SK-N-SH (cell line): ENCODE results near the gene KISS1R. TPM values are rescaled to one million over a fixed set of nuclear protein-coding genes. Genes with fewer than 3 reads are reported as not detected.

Experiments
- CTCF ChIA-PET: fragments of 300-600, 350-600 bp; formaldehyde crosslinking; extraction: SDS; loops from one replicate; lab custom pipeline; 2021; lab: Yijun Ruan, JAX
- POLR2A ChIA-PET: fragments of 350-600 bp; sonication (Branson Sonifier 250); formaldehyde crosslinking; extraction: SDS; loops from one replicate; lab custom pipeline; 2020; ENCODE audit warnings: antibody characterized with exemption, inconsistent platforms; lab: Yijun Ruan, JAX
- DNase-seq: peaks from one replicate; pipeline ENCODE4 v3.0.0; 2012
- H2AFZ ChIP-seq: fragments of 200-600 bp; sonication (generic); 2 replicates; pipeline ENCODE4 v1.8.1; 2016; ENCODE audit warnings: antibody characterized with exemption, mild to moderate bottlenecking, low read depth
- H3F3A ChIP-seq: fragments of 200-600 bp; sonication (generic); replicated peaks from 2 replicates; pipeline ENCODE3; 2016; ENCODE audit warnings: antibody characterized with exemption, mild to moderate bottlenecking; ENCODE audit not compliant: insufficient read depth
- H3K27ac ChIP-seq, 2 experiments: fragments of 200-500 bp in 1 of 2; fragments of 200-600 bp in 1 of 2; sonication (Bioruptor generic) in 1 of 2; sonication (generic), shearing (Covaris generic) in 1 of 2; 2 replicates each; pipeline versions ENCODE4 v1.5.1 to v1.6.1; 2014 to 2016; ENCODE audit warnings: low read depth in 2 of 2, inconsistent platforms in 1 of 2, low read length in 1 of 2, mild to moderate bottlenecking in 1 of 2, mixed read lengths in 1 of 2
- H3K27me3 ChIP-seq: fragments of 200-600 bp; sonication (generic), shearing (Covaris generic); 2 replicates; pipeline ENCODE4 v1.6.1; 2016; ENCODE audit warnings: mixed run types; ENCODE audit not compliant: insufficient read depth
- H3K36me3 ChIP-seq, 2 experiments: fragments of 200-500 bp in 1 of 2; fragments of 200-600 bp in 1 of 2; sonication (Bioruptor generic) in 1 of 2; sonication (generic) in 1 of 2; replicated peaks in 1 of 2; 2 replicates each; pipeline versions ENCODE3 to v1.5.1; 2014 to 2016; ENCODE audit warnings: low read length in 1 of 2, mild to moderate bottlenecking in 1 of 2; ENCODE audit not compliant: insufficient read depth in 2 of 2, control insufficient read depth in 1 of 2
- H3K4me1 ChIP-seq, 2 experiments: fragments of 200-500 bp in 1 of 2; fragments of 200-600 bp in 1 of 2; sonication (Bioruptor generic) in 1 of 2; sonication (generic), shearing (Covaris generic) in 1 of 2; 2 replicates each; pipeline versions ENCODE4 v1.5.1 to v1.6.1; 2014 to 2016; ENCODE audit warnings: low read depth in 1 of 2, low read length in 1 of 2, mixed run types in 1 of 2; ENCODE audit not compliant: insufficient read depth in 2 of 2, control insufficient read depth in 1 of 2
- H3K4me2 ChIP-seq: fragments of 200-600 bp; sonication (generic), shearing (Covaris generic); 2 replicates; pipeline ENCODE4 v1.6.1; 2017; ENCODE audit warnings: mixed run types
- H3K4me3 ChIP-seq, 2 experiments: fragments of 200-500 bp in 1 of 2; fragments of 200-600 bp in 1 of 2; sonication (Bioruptor generic) in 1 of 2; sonication (generic), shearing (Covaris generic) in 1 of 2; 2 replicates each; pipeline versions ENCODE4 v1.5.1 to v1.8.1; 2014 to 2016; ENCODE audit warnings: low read depth in 2 of 2, inconsistent platforms in 1 of 2, low read length in 1 of 2, mild to moderate bottlenecking in 1 of 2, mixed read lengths in 1 of 2, moderate library complexity in 1 of 2
- H3K79me2 ChIP-seq: fragments of 200-600 bp; sonication (generic); 2 replicates; pipeline ENCODE4 v1.8.1; 2017; ENCODE audit warnings: mild to moderate bottlenecking; ENCODE audit not compliant: insufficient read depth
- H3K9ac ChIP-seq: fragments of 200-600 bp; sonication (generic); 2 replicates; pipeline ENCODE4 v1.6.1; 2017; ENCODE audit warnings: mixed run types
- H3K9me2 ChIP-seq: fragments of 200-600 bp; sonication (generic); 2 replicates; pipeline ENCODE4 v1.6.1; 2017; ENCODE audit warnings: mixed run types
- H3K9me3 ChIP-seq: fragments of 200-600 bp; sonication (generic); 2 replicates; pipeline ENCODE4 v1.6.1; 2017; ENCODE audit warnings: mixed run types, mild to moderate bottlenecking, moderate library complexity
- H4K20me1 ChIP-seq: fragments of 200-600 bp; sonication (generic); 2 replicates; pipeline ENCODE4 v1.6.1; 2017; ENCODE audit warnings: mild to moderate bottlenecking, mixed run types; ENCODE audit not compliant: insufficient read depth
- ELF1 ChIP-seq: IDR thresholded peaks from 2 replicates; pipeline ENCODE4 v1.4.0; 2012
- EZH2phosphoT487 ChIP-seq: fragments of 200-600 bp; sonication (generic); IDR thresholded peaks from 2 replicates; pipeline ENCODE4 v1.6.1; 2017; ENCODE audit warnings: low read depth, mixed run types, mild to moderate bottlenecking, antibody characterized with exemption, moderate library complexity, borderline replicate concordance
- FOXJ3 ChIP-seq: sonication (generic); formaldehyde crosslinking; IDR thresholded peaks from 2 replicates; pipeline ENCODE4 v1.5.1; 2020; ENCODE audit warnings: mild to moderate bottlenecking, missing genetic modification reagents
- GABPA ChIP-seq: IDR thresholded peaks from 2 replicates; pipeline ENCODE4 v1.4.0; 2012; ENCODE audit warnings: low read depth, mild to moderate bottlenecking
- MEF2A ChIP-seq: IDR thresholded peaks from 2 replicates; pipeline ENCODE4 v1.4.0; 2012; ENCODE audit warnings: low read depth, borderline replicate concordance
- MXI1 ChIP-seq: IDR thresholded peaks from 2 replicates; pipeline ENCODE4 v1.6.1; 2012; ENCODE audit warnings: mild to moderate bottlenecking, low read depth, low read length, improper control_type of control experiment
- NFIC ChIP-seq: IDR thresholded peaks from 2 replicates; pipeline ENCODE4 v1.4.0; 2012; ENCODE audit warnings: borderline replicate concordance
- NRF1 ChIP-seq: IDR thresholded peaks from 2 replicates; pipeline ENCODE4 v1.6.1; 2012; ENCODE audit warnings: low read depth, mild to moderate bottlenecking, low read length
- POLR2AphosphoS5 ChIP-seq: IDR thresholded peaks from 2 replicates; pipeline ENCODE4 v1.6.1; 2012; ENCODE audit warnings: low read depth, low read length
- RXRA ChIP-seq: IDR thresholded peaks from 2 replicates; pipeline ENCODE4 v1.4.0; 2012; ENCODE audit warnings: low read depth, mild to moderate bottlenecking, borderline replicate concordance
- SIN3A ChIP-seq: IDR thresholded peaks from 2 replicates; pipeline ENCODE4 v1.6.1; 2012; ENCODE audit warnings: low read depth, mild to moderate bottlenecking, low read length, moderate library complexity, borderline replicate concordance
- SMC3 ChIP-seq: IDR thresholded peaks from 2 replicates; pipeline ENCODE4 v1.6.1; 2012; ENCODE audit warnings: low read depth, low read length, improper control_type of control experiment
- TCF12 ChIP-seq: IDR thresholded peaks from 2 replicates; pipeline ENCODE4 v1.4.0; 2012
- TEAD4 ChIP-seq: IDR thresholded peaks from 2 replicates; pipeline ENCODE4 v1.4.0; 2012; ENCODE audit warnings: mild to moderate bottlenecking, borderline replicate concordance; ENCODE audit not compliant: insufficient read depth
- WGBS: methylation state at CpG from one replicate; pipeline ENCODE4 v1.1.6; 2017; ENCODE audit warnings: low lambda C conversion rate; 5-methylcytosine and 5-hydroxymethylcytosine counted together
- polyA plus RNA-seq, 3 experiments: library from polyadenylated mRNA; depleted of rRNA; stranded (reverse); fragments of >200 nt; gene quantifications; 2 replicates each; pipeline ENCODE4 v1.2.3, GENCODE V29; 2012
- TF ChIP-seq, protein P1 (sequence below): fragments of 200-600 bp; sonication (generic); IDR thresholded peaks from 2 replicates; pipeline ENCODE4 v1.6.1; 2017; ENCODE audit warnings: antibody characterized with exemption, mild to moderate bottlenecking, moderate library complexity
- TF ChIP-seq, protein P2 (sequence below): IDR thresholded peaks from 2 replicates; pipeline ENCODE4 v1.4.0; 2012; ENCODE audit warnings: low read depth, borderline replicate concordance
- TF ChIP-seq, protein P3 (sequence below): IDR thresholded peaks from 2 replicates; pipeline ENCODE4; 2012
- TF ChIP-seq, protein P4 (sequence below): fragments of 150-350 bp; IDR thresholded peaks from 2 replicates; pipeline ENCODE4 v1.6.1; 2016; ENCODE audit warnings: mild to moderate bottlenecking, low read depth, low read length
- TF ChIP-seq, protein P5 (sequence below): IDR thresholded peaks from 2 replicates; pipeline ENCODE4 v1.4.0; 2012; ENCODE audit warnings: low read depth, borderline replicate concordance

Gene KISS1R
- polyA plus RNA-seq, 1 of the 3 experiments (the other 2 are of a cell fraction) = not detected

- DNase-seq = no peak
- CTCF ChIA-PET = no interaction called here
- Histone ChIP-seq H3K4me1 (peaks cover 5 to 21% of the 10 kb centered on the region in 2 experiments; a peak in 2 of 4 replicates), H3K79me2 (no peaks in the 10 kb centered on the region), H3F3A (no peaks in the 10 kb centered on the region), H3K4me3 (no peak overlapping the region), H3K4me2 (no peak overlapping the region), H3K9me2 (no peaks in the 10 kb centered on the region), H4K20me1 (peaks cover 24% of the 10 kb centered on the region; the same call in 1 of the 2 replicates), H3K9ac (no peak overlapping the region), H2AFZ (no peak overlapping the region), H3K36me3 (no peaks in the 10 kb centered on the region), H3K9me3 (no peaks in the 10 kb centered on the region), H3K27ac (no peak overlapping the region), H3K27me3 (no peaks in the 10 kb centered on the region)
- 90% methylated on average over 12 of the region's 14 CpGs for WGBS
- TF ChIP-seq TCF12 (no peak), EZH2phosphoT487 (no peak), NRF1 (no peak), SMC3 (no peak), ELF1 (no peak), MXI1 (no peak), POLR2AphosphoS5 (no peak), NFIC (no peak), GABPA (no peak), RXRA (no peak), TEAD4 (no peak), FOXJ3 (CRISPR knock-in tag) (no peak), SIN3A (no peak), MEF2A (no peak)
- TF ChIP-seq, protein P1, sequence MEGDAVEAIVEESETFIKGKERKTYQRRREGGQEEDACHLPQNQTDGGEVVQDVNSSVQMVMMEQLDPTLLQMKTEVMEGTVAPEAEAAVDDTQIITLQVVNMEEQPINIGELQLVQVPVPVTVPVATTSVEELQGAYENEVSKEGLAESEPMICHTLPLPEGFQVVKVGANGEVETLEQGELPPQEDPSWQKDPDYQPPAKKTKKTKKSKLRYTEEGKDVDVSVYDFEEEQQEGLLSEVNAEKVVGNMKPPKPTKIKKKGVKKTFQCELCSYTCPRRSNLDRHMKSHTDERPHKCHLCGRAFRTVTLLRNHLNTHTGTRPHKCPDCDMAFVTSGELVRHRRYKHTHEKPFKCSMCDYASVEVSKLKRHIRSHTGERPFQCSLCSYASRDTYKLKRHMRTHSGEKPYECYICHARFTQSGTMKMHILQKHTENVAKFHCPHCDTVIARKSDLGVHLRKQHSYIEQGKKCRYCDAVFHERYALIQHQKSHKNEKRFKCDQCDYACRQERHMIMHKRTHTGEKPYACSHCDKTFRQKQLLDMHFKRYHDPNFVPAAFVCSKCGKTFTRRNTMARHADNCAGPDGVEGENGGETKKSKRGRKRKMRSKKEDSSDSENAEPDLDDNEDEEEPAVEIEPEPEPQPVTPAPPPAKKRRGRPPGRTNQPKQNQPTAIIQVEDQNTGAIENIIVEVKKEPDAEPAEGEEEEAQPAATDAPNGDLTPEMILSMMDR = no peak
- TF ChIP-seq, protein P2, sequence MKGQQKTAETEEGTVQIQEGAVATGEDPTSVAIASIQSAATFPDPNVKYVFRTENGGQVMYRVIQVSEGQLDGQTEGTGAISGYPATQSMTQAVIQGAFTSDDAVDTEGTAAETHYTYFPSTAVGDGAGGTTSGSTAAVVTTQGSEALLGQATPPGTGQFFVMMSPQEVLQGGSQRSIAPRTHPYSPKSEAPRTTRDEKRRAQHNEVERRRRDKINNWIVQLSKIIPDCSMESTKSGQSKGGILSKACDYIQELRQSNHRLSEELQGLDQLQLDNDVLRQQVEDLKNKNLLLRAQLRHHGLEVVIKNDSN = no peak
- TF ChIP-seq, protein P3, sequence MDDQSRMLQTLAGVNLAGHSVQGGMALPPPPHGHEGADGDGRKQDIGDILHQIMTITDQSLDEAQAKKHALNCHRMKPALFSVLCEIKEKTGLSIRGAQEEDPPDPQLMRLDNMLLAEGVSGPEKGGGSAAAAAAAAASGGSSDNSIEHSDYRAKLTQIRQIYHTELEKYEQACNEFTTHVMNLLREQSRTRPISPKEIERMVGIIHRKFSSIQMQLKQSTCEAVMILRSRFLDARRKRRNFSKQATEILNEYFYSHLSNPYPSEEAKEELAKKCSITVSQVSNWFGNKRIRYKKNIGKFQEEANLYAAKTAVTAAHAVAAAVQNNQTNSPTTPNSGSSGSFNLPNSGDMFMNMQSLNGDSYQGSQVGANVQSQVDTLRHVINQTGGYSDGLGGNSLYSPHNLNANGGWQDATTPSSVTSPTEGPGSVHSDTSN = no peak
- TF ChIP-seq, protein P4, sequence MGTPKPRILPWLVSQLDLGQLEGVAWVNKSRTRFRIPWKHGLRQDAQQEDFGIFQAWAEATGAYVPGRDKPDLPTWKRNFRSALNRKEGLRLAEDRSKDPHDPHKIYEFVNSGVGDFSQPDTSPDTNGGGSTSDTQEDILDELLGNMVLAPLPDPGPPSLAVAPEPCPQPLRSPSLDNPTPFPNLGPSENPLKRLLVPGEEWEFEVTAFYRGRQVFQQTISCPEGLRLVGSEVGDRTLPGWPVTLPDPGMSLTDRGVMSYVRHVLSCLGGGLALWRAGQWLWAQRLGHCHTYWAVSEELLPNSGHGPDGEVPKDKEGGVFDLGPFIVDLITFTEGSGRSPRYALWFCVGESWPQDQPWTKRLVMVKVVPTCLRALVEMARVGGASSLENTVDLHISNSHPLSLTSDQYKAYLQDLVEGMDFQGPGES = no peak
- TF ChIP-seq, protein P5, sequence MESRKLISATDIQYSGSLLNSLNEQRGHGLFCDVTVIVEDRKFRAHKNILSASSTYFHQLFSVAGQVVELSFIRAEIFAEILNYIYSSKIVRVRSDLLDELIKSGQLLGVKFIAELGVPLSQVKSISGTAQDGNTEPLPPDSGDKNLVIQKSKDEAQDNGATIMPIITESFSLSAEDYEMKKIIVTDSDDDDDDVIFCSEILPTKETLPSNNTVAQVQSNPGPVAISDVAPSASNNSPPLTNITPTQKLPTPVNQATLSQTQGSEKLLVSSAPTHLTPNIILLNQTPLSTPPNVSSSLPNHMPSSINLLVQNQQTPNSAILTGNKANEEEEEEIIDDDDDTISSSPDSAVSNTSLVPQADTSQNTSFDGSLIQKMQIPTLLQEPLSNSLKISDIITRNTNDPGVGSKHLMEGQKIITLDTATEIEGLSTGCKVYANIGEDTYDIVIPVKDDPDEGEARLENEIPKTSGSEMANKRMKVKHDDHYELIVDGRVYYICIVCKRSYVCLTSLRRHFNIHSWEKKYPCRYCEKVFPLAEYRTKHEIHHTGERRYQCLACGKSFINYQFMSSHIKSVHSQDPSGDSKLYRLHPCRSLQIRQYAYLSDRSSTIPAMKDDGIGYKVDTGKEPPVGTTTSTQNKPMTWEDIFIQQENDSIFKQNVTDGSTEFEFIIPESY = no peak
- POLR2A ChIA-PET = no interaction called here
Observed at GRCh38 chr19:954272-954671, 37.1 kb downstream of the KISS1R start.
